Activated T-cell treated with anti-CD3 and anti-CD28 coated beads, Interleukin-2, amount 50 U/mL, for 72 hours (primary cell): ENCODE data around the gene FMN1. TPM values are rescaled to one million over a fixed set of nuclear protein-coding genes. Genes with fewer than 3 reads are reported as not detected.

ENCODE experiments used
- ATAC-seq, 2 donors: fragments of 150-1000 bp; cut with Tn5 transposase; replicated peaks in 1 of 2; 2 replicates each; pipeline ENCODE4 v1.10.0; 2021; ENCODE audit warnings: moderate library complexity in 2 of 2, mild to moderate bottlenecking in 1 of 2
- DNase-seq, 2 donors: peaks; one replicate each; pipeline ENCODE4 v3.0.0; 2021 to 2022; ENCODE audit warnings: mixed read lengths in 1 of 2
- H3K27ac Mint-ChIP-seq: one replicate; pipeline ENCODE4 v1.8.0; 2022; ENCODE audit warnings: mild to moderate bottlenecking, moderate library complexity, mixed read lengths
- H3K27me3 Mint-ChIP-seq: one replicate; pipeline ENCODE4 v1.8.0; 2022; ENCODE audit warnings: low read depth, mixed read lengths
- H3K36me3 Mint-ChIP-seq, 2 donors: one replicate each; pipeline ENCODE4 v1.8.0; 2022; ENCODE audit warnings: mixed read lengths in 2 of 2, mild to moderate bottlenecking in 1 of 2; ENCODE audit not compliant: insufficient read depth in 2 of 2
- H3K4me1 Mint-ChIP-seq: one replicate; pipeline ENCODE4 v1.8.0; 2022; ENCODE audit warnings: low read depth, mixed read lengths
- H3K4me3 Mint-ChIP-seq, 2 donors: one replicate each; pipeline ENCODE4 v1.8.0; 2022; ENCODE audit warnings: mild to moderate bottlenecking in 2 of 2, mixed read lengths in 2 of 2, moderate library complexity in 2 of 2
- H3K9me3 Mint-ChIP-seq, 2 donors: one replicate each; pipeline ENCODE4 v1.8.0; 2022; ENCODE audit warnings: mixed read lengths in 2 of 2
- total RNA-seq, 2 donors: library from RNA; stranded (reverse); gene quantifications; one replicate each; pipeline ENCODE4 v1.2.3, GENCODE V29; 2022

FMN1 gene
- total RNA-seq, 2 donors from 2014 or later: 0.74 to 1.1 TPM

GRCh38 chr15:32717426-32718226 is 476.9 kb downstream of the FMN1 start, which contains the start of gene GREM1:
GREM1 (plus strand) TSS chr15:32718004; CDS start chr15:32730691, 12,687 bp downstream.
- Mint-ChIP-seq H3K4me3 (peak within 1 kb of the TSS; percentile 76 to 78), H3K36me3 (peaks cover 0 to 1% of the 10 kb centered on the region in 2 donors), H3K27ac (no peak within 1 kb of the TSS), H3K4me1 (peaks cover 25% of the 10 kb centered on the region), H3K27me3 (peaks cover 89% of the 10 kb centered on the region), H3K9me3 (no peaks in the 10 kb centered on the region)
- no peak for DNase-seq
- ATAC-seq: peak in 1 of 2 donors; percentile 9

GRCh38 chr15:32716915-32717425 is 477.5 kb downstream of the FMN1 start:
- H3K27me3 Mint-ChIP-seq: peaks cover 89% of the 10 kb centered on the region
- no peaks in the 10 kb centered on the region for H3K9me3 Mint-ChIP-seq
- H3K36me3 Mint-ChIP-seq: peaks cover 0 to 1% of the 10 kb centered on the region in 2 donors
- ATAC-seq: no peak
- H3K27ac Mint-ChIP-seq: peak overlapping the region; percentile 6
- no peak for DNase-seq
- H3K4me3 Mint-ChIP-seq: peak overlapping the region; percentile 61
- H3K4me1 Mint-ChIP-seq: peaks cover 24% of the 10 kb centered on the region

- Mint-ChIP-seq H3K4me3 (peak overlapping the region; percentile 61), H3K36me3 (peaks cover 0 to 1% of the 10 kb centered on the region in 2 donors)
- no peak for ATAC-seq
Measured at GRCh38 chr15:32716216-32716914, 478.1 kb downstream of the FMN1 start.

More at GRCh38 chr15:32716216-32716914, 478.1 kb downstream of the FMN1 start:
- no peaks in the 10 kb centered on the region for H3K9me3 Mint-ChIP-seq
- DNase-seq: no peak
- H3K4me1 Mint-ChIP-seq: peaks cover 24% of the 10 kb centered on the region
- H3K27me3 Mint-ChIP-seq: peaks cover 88% of the 10 kb centered on the region
- H3K27ac Mint-ChIP-seq: peak overlapping the region; percentile 6

Other genes starting within 250 kb of the FMN1 start
- not detected for gene RYR3, start 116.3 kb upstream of the FMN1 start, total RNA-seq